SK-N-MC (cell line): ENCODE data around the gene CLRN3.

Experiments used
- EZH2 ChIP-seq: fragments of 200-600 bp; sonication (generic); IDR thresholded peaks from one replicate; pipeline ENCODE4 v1.6.1; 2017; ENCODE audit warnings: antibody characterized with exemption
- FOXP2 ChIP-seq: optimal IDR thresholded peaks from 2 replicates; pipeline ENCODE3; 2011; ENCODE audit warnings: mild to moderate bottlenecking, moderate library complexity; ENCODE audit not compliant: insufficient read depth; ENCODE audit errors: extremely low read length, control extremely low read depth
- POLR2AphosphoS5 ChIP-seq: IDR thresholded peaks from 2 replicates; pipeline ENCODE4 v1.6.1; 2012; ENCODE audit warnings: mild to moderate bottlenecking, low read depth, low read length, borderline replicate concordance

DNA sequence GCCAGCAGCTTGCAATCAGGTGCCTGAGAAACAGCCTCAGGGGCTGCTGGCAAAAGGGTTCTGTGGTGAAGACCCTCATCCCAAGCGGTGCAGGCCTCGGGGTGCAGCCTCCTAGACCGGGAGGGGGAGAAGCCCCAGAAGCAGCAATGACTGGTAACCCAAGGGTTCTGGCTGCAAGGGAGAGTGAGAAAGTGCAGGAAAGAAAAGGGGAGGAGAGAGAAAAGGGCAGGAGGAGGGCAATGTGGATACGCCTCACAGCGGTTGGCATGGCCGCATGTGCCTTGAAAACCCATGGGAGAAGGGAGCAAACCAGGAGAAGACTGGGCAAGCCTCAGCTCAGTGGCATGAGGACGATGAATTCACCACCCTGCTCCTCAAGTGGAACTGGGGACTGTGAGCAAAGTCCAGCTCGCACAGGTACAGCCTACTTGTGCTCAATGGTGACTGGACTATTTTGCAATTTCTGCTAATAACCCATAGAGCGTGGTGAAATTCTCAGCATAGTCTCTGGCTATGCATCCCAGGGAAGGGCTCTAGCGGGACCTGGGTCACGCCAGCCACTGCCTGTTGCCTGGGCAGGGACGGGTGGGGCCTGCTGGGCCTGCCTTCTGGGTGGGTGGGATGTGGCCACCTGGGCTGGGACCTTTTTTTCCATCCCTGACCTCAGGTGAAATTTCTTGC is 6.2 kb downstream of the CLRN3 start:
- TF ChIP-seq POLR2AphosphoS5, result no peak
- no peak for TF ChIP-seq EZH2
- no peak for TF ChIP-seq FOXP2
